Measurements from ENCODE around the gene USP13.

USP13 gene

DNA sequence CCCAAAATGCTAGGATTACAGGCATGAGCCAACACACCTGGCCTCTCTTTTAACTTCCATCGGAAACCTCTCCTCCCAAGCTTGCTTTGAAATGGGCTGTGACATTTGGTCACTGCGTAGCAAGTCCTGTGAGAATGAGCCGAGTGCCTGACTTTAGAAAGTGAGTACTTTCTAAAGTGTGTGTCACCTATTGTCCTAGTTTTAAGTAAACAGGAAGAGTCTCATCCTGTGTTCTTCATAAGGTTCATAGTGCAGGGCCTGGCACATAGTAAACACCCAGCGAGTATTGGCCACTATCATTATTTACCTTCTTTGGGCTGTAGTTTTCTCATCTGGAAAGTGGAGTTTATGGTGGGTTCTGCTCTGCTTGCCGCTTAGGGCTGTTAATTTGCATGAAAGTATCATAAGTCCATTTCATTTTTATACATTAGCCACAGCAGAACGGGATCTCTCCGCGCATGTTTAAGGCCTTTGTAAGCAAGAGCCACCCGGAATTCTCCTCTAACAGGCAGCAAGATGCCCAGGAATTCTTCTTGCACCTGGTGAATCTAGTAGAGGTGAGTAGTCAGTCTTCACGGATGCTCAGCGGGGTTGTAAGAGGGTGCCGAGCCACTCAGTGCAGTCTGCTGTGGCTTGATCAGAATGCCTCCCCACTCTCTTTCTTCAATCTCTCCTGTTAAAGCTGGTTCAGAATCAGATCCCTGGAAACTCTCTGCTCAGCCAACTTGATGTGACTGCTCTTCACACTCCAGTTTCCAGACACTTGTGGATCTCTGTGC lies 87.2 kb downstream of the USP13 start:
- H3K27me3 Mint-ChIP-seq: no peaks in the 10 kb centered on the region
- H3K4me3 Mint-ChIP-seq: no peak overlapping the region
- no peak overlapping the region for H3K27ac Mint-ChIP-seq
- no peaks in the 10 kb centered on the region for H3K4me1 Mint-ChIP-seq (ENCODE audit: low read depth)
- intact Hi-C loops (cut with micrococcal nuclease): no loop called here
- H3K9me3 Mint-ChIP-seq: no peaks in the 10 kb centered on the region
- H3K36me3 Mint-ChIP-seq (ENCODE audit: low read depth): peaks cover 7% of the 10 kb centered on the region

DNA sequence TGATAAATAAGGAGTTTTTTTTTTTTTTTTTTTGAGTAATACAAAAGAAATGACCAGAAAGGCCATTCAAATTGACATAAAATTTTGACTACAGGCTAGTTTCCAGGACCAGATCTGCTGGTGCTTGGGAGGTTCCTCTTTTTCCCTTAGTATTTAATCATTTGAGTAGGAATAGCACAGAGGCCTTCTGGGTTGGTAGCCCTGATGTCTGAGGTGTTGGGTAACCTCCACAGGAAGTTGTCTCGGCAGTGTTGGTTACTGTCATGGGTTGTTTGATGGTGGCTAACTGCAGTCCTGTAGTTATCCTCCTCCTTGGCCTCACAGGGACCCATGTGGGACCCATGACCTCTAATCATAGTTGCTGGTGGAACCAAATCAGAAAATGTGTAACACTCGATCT lies 91.1 kb downstream of the USP13 start:
- H3K4me1 Mint-ChIP-seq (ENCODE audit: low read depth): no peaks in the 10 kb centered on the region
- H3K9me3 Mint-ChIP-seq: no peaks in the 10 kb centered on the region
- no peak overlapping the region for H3K27ac Mint-ChIP-seq
- intact Hi-C loops (cut with micrococcal nuclease): no loop called here
- H3K36me3 Mint-ChIP-seq (ENCODE audit: low read depth): peaks cover 7% of the 10 kb centered on the region
- no peak overlapping the region for H3K4me3 Mint-ChIP-seq
- H3K27me3 Mint-ChIP-seq: no peaks in the 10 kb centered on the region

DNA sequence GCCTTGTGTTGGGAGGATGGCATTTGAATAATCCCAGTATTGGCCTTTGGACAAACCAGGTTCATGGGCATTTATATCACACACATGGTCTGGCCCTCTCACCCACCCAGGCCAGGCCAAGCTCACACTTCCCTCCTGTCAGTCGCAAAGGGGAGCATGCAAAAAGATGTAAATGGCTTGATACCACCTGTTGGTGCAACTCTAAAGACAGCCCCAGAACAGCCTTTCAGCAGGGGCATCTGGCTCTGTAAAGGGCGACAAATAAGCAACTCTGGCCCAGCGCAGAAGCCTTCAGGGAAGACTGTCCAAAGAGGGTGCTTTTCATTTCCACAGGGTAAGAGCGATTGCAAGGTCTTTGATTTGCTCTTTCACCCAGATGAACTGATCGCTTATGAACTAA lies 91.8 kb downstream of the USP13 start:
- H3K27ac Mint-ChIP-seq: no peak overlapping the region
- H3K4me3 Mint-ChIP-seq: no peak overlapping the region
- H3K27me3 Mint-ChIP-seq: no peaks in the 10 kb centered on the region
- H3K9me3 Mint-ChIP-seq: no peaks in the 10 kb centered on the region
- intact Hi-C loops (cut with micrococcal nuclease): no loop called here
- H3K36me3 Mint-ChIP-seq (ENCODE audit: low read depth): peaks cover 7% of the 10 kb centered on the region
- H3K4me1 Mint-ChIP-seq (ENCODE audit: low read depth): no peaks in the 10 kb centered on the region

DNA sequence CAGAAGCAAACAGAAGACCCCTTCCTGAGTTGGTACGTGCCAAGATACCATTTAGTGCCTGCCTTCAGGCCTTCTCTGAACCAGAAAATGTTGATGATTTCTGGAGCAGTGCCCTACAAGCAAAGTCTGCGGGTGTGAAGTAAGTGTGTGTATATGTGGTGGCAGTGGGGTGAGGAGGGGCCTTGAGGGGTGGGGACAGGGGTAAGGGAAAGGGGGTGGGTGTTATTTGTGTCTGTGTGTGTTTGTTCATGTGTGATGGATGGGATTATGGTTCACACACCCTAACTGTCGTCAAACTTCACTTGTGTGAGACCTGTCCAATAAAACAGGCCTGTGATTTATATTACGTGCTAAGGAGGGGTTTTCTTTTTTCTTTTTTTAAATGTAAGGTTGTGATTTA lies 92.2 kb downstream of the USP13 start:
- peaks cover 7% of the 10 kb centered on the region for H3K36me3 Mint-ChIP-seq (ENCODE audit: low read depth)
- no peak overlapping the region for H3K4me3 Mint-ChIP-seq
- no peaks in the 10 kb centered on the region for H3K27me3 Mint-ChIP-seq
- H3K27ac Mint-ChIP-seq: no peak overlapping the region
- no peaks in the 10 kb centered on the region for H3K4me1 Mint-ChIP-seq (ENCODE audit: low read depth)
- H3K9me3 Mint-ChIP-seq: no peaks in the 10 kb centered on the region
- intact Hi-C loops (cut with micrococcal nuclease): no loop called here

DNA sequence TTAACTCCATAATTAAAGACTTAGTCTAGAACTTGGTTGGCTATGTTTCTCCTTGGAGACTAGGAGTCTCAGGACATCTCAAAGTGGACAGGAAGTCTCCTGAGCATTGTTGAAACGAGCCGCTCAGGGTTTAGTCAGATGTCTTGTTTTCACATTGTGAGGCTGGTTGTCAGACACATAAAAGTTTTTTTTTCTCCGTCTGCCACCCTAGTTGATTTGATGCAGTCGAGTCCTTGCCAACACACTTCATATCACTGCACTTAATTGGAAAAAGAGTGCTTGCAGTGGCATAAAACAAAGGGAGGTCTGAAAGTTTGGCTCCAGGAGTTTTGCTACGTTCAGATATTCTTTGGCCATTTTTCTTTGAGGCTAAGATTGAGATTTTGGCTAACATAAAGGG lies 92.9 kb downstream of the USP13 start:
- Mint-ChIP-seq H3K4me1 (ENCODE audit: low read depth) (no peaks in the 10 kb centered on the region), H3K27ac (no peak overlapping the region), H3K27me3 (no peaks in the 10 kb centered on the region), H3K4me3 (no peak overlapping the region), H3K9me3 (no peaks in the 10 kb centered on the region), H3K36me3 (ENCODE audit: low read depth) (peaks cover 7% of the 10 kb centered on the region)
- intact Hi-C loops (cut with micrococcal nuclease): no loop called here

DNA sequence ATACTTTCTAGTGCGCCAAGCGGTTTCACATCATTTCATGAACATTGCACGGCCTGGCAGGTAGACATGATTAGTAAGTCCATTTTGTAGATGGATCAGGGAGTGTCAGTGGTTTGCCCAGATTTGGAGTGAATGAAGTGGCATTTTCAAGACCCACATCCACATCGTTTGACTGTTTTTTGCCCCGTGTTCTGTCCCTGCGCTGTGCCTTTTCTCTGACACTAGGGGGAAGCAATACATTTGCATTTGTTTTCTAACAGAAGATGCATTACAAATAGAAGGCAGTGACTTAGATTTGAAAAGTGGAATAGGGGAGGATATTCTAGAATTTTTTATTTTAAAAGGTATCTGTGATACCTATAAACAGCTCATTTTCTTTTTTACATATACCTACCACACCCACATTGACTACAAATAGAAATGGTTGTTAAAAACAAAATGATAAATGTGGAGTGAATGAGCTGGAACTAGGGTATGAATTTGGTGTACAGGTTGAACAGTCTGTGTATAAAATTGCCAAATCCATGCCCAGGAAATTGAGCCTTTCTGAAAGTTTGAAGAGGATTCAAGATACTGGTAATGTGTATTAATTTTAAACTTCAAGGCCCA lies 98.0 kb downstream of the USP13 start:
- H3K9me3 Mint-ChIP-seq: no peaks in the 10 kb centered on the region

DNA sequence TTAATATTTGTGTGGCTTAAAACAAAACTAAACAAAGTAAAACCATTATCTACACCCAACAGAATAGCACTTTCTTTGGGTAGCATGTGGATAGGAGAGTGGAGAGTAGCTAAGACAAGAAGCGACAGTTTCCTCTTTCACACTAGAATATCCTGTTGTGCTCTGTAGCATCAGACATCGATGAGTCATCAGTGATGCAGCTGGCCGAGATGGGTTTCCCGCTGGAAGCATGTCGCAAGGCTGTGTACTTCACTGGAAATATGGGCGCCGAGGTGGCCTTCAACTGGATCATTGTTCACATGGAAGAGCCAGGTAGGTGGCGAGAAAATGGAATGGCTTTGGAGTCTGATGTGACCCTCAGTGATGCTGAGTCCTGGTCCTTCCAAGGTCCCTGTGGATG lies 108.1 kb downstream of the USP13 start:
- no peak overlapping the region for H3K4me3 Mint-ChIP-seq
- H3K27me3 Mint-ChIP-seq: no peaks in the 10 kb centered on the region
- peaks cover 15% of the 10 kb centered on the region for H3K36me3 Mint-ChIP-seq (ENCODE audit: low read depth)
- no peaks in the 10 kb centered on the region for H3K4me1 Mint-ChIP-seq (ENCODE audit: low read depth)
- H3K27ac Mint-ChIP-seq: no peak overlapping the region
- intact Hi-C loops (cut with micrococcal nuclease): no loop called here
- H3K9me3 Mint-ChIP-seq: no peaks in the 10 kb centered on the region

More for the DNA sequence above, 98.0 kb downstream of the USP13 start:
- no peaks in the 10 kb centered on the region for H3K4me1 Mint-ChIP-seq (ENCODE audit: low read depth)
- no peak overlapping the region for H3K27ac Mint-ChIP-seq
- no peak overlapping the region for H3K4me3 Mint-ChIP-seq
- intact Hi-C loops (cut with micrococcal nuclease): no loop called here
- no peaks in the 10 kb centered on the region for H3K27me3 Mint-ChIP-seq
- H3K36me3 Mint-ChIP-seq (ENCODE audit: low read depth): no peaks in the 10 kb centered on the region

DNA sequence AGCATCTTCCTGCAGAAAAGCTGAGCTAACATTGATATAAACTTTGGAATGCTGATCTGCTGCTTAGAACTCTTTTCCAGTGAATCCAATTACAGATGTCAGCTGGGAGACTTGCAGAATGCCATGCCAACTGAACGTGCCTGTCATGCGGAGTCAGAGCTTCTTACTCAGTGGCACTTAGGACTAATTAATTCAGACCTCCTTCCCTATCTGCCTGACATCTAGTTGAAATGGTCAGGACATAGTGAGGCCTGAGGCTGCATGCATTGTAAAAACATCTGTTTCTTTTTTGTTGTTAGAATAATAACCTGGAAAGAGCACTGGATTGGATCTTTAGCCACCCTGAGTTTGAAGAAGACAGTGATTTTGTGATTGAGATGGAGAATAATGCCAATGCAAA lies 112.6 kb downstream of the USP13 start:
- Mint-ChIP-seq H3K27ac (no peak overlapping the region), H3K4me1 (ENCODE audit: low read depth) (no peaks in the 10 kb centered on the region), H3K9me3 (no peaks in the 10 kb centered on the region), H3K36me3 (ENCODE audit: low read depth) (peaks cover 15% of the 10 kb centered on the region), H3K4me3 (no peak overlapping the region), H3K27me3 (no peaks in the 10 kb centered on the region)
- intact Hi-C loops (cut with micrococcal nuclease): no loop called here

DNA sequence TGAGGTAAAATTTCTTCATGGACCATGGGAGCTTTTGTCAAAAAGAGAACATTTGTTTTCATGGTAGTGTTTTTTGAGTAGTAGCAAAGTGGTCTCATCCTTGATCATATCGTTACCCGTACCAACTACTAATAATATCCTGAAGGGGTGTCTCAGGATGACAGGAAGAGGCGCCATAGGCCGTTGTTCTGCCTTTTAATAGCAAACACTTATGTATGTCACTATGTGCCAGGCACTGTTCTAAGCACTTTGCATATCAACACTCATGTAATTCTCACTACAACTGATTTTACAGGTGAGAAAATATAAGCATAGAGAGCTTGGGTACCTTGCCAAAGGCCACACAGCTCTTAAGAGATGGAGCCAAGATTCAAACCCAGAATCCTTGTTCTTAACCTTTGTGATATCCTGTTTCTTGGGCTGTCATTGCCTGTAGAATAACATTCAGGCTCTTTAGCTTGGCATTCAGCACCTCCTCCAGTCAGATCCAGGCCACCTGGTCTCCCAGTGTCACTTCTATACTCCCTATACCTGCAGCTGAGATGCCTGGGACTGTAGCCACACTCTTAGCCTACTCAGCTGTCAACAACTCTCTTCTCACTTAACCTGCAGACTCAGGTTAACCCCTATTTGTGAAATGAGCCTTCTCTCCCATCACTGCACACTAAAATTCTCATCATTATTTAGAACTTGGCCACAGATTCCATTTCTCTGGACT lies 113.7 kb downstream of the USP13 start:
- Mint-ChIP-seq H3K4me3 (no peak overlapping the region), H3K27ac (no peak overlapping the region), H3K9me3 (no peaks in the 10 kb centered on the region), H3K27me3 (no peaks in the 10 kb centered on the region), H3K4me1 (ENCODE audit: low read depth) (no peaks in the 10 kb centered on the region), H3K36me3 (ENCODE audit: low read depth) (peaks cover 8% of the 10 kb centered on the region)
- intact Hi-C loops (cut with micrococcal nuclease): no loop called here

DNA sequence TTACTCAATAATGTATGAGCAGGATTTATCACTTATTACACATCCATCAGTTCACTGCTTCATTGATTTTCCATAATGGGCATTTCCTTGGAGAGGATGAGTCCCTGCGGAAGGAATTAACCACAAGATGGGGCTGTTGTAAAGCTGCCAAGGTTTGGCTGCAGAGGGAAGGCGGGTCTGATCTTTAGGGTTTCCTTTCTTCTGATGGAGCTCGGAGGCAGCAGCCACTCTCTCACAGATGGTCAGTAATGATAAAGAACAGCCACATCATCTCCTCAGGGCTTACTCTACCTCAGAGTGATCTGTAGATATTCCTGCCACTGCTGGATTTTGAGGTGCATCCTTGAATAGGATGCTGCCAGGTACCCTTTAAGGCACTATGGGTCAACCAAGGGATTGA lies 115.2 kb downstream of the USP13 start:
- Mint-ChIP-seq H3K9me3 (no peaks in the 10 kb centered on the region), H3K27ac (no peak overlapping the region), H3K4me1 (ENCODE audit: low read depth) (no peaks in the 10 kb centered on the region), H3K36me3 (ENCODE audit: low read depth) (no peaks in the 10 kb centered on the region), H3K27me3 (no peaks in the 10 kb centered on the region), H3K4me3 (no peak overlapping the region)
- intact Hi-C loops (cut with micrococcal nuclease): no loop called here

DNA sequence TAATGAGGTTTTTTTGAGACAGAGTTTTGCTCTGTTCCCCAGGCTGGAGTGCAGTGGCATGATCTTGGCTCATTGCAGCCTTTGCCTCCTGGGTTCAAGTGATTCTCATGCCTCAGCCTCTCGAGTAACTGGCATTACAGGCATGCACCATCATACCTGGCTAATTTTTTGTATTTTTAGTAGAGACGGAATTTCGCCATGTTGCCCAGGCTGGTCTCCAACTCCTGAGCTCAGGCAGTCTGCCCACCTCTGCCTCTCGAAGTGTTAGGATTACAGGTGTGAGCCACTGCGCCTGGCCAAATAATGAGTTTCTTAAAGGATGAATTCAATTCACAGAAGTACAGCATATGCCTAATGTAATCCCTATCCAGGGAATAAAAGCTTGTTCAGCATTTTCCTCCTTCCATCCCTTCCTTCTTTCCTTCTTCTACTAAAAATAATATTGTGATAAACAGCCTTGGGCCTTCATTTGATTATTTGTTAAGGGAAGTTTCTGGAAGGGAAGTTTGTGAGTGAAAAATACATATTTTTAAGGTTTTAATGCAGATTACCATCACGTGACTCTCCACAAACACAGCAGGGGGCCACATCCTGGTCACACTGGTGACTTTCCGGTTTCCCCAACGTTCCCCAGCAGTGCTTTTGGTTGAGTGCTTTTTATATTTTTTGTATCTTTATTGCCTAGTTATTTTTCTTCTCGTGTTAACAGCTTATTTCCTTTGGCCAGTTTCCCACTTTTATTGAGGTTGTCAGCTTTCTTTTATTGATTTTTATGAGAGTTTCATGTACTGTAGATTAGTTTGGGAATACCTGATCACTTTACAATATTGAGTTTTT lies 116.8 kb downstream of the USP13 start:
- no peaks in the 10 kb centered on the region for H3K36me3 Mint-ChIP-seq (ENCODE audit: low read depth)
- H3K4me1 Mint-ChIP-seq (ENCODE audit: low read depth): no peaks in the 10 kb centered on the region
- intact Hi-C loops (cut with micrococcal nuclease): no loop called here
- no peak overlapping the region for H3K27ac Mint-ChIP-seq
- H3K9me3 Mint-ChIP-seq: no peaks in the 10 kb centered on the region
- H3K4me3 Mint-ChIP-seq: no peak overlapping the region
- H3K27me3 Mint-ChIP-seq: no peaks in the 10 kb centered on the region

DNA sequence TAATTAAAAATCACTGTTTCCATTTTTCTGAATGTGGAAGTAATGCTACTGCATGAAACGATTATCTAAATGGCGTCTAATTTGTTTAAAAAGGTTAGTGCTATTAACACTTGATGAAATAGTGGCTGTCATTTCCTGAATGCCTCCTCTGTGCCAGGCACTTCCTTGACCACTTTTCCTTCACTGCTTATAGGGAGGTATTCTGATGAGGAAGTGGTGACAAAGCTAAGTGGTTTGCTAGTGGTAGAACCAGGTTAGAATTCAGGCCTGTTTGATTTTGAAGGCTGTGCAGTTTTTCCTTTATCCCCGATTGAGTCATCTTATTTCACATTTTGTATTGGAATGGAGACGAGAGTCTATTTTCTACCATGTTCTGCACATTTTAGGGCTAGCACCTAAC lies 119.0 kb downstream of the USP13 start:
- Mint-ChIP-seq H3K36me3 (ENCODE audit: low read depth) (no peaks in the 10 kb centered on the region), H3K27ac (no peak overlapping the region), H3K9me3 (peaks cover 9% of the 10 kb centered on the region)

DNA sequence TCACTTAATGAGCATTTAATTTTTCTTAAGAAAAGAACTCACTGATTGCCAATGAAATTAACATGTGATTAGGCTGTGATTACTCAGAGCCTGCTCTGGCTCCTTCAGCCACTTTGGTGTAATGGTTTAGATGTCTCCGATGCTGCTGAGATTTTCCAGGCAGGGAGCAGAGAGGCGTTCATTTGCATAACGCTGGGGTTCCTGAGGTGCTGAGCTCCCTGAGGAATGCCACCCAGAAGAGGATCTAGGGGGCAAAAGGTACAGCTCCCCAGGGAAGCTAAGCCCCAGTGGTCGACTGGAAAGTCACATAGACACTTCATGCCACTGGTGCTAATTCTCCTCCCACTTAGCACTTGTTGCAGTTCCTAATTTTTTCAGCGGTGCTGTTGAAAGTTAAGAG lies 119.5 kb downstream of the USP13 start:
- no peak overlapping the region for H3K27ac Mint-ChIP-seq
- no peaks in the 10 kb centered on the region for H3K36me3 Mint-ChIP-seq (ENCODE audit: low read depth)
- intact Hi-C loops (cut with micrococcal nuclease): no loop called here
- peaks cover 9% of the 10 kb centered on the region for H3K9me3 Mint-ChIP-seq
- no peaks in the 10 kb centered on the region for H3K27me3 Mint-ChIP-seq
- no peaks in the 10 kb centered on the region for H3K4me1 Mint-ChIP-seq (ENCODE audit: low read depth)
- no peak overlapping the region for H3K4me3 Mint-ChIP-seq

More for the DNA sequence above, 119.0 kb downstream of the USP13 start:
- no peaks in the 10 kb centered on the region for H3K4me1 Mint-ChIP-seq (ENCODE audit: low read depth)
- intact Hi-C loops (cut with micrococcal nuclease): no loop called here
- no peak overlapping the region for H3K4me3 Mint-ChIP-seq
- H3K27me3 Mint-ChIP-seq: no peaks in the 10 kb centered on the region
